Globus pallidus (tissue), 1 donor: ENCODE data around the gene SOX21.

Experiments used
- DNase-seq: peaks from one replicate; pipeline ENCODE4 v3.0.0-alpha.2; 2015; ENCODE audit warnings: low spot score

SOX21 gene

GRCh38 chr13:94709001-94709834, 3.1 kb downstream of the SOX21 start:
- DNase-seq = no peak

- DNase-seq = peak; percentile 62
Measured at GRCh38 chr13:94708031-94708859, 4.1 kb downstream of the SOX21 start.

GRCh38 chr13:94707400-94708021, 4.8 kb downstream of the SOX21 start:
- DNase-seq = no peak

GRCh38 chr13:94706843-94707399, 5.4 kb downstream of the SOX21 start:
- DNase-seq = peak; percentile 86

GRCh38 chr13:94706101-94706842, 6.1 kb downstream of the SOX21 start:
- DNase-seq = no peak

GRCh38 chr13:94705081-94706030, 7.0 kb downstream of the SOX21 start:
- DNase-seq = no peak

- DNase-seq = no peak
Measured at GRCh38 chr13:94704377-94705080, 7.8 kb downstream of the SOX21 start.

GRCh38 chr13:94703721-94704314, 8.5 kb downstream of the SOX21 start:
- DNase-seq = no peak

GRCh38 chr13:94703271-94703670, 9.1 kb downstream of the SOX21 start:
- DNase-seq = no peak

GRCh38 chr13:94702181-94703041, 9.9 kb downstream of the SOX21 start:
- DNase-seq = no peak

GRCh38 chr13:94701313-94702180, 10.8 kb downstream of the SOX21 start:
- no peak for DNase-seq

- DNase-seq = no peak
Measured at GRCh38 chr13:94700536-94700935, 11.8 kb downstream of the SOX21 start.

GRCh38 chr13:94700051-94700535, 12.3 kb downstream of the SOX21 start:
- no peak for DNase-seq

GRCh38 chr13:94696171-94696570, 16.2 kb downstream of the SOX21 start:
- DNase-seq = no peak

- DNase-seq = no peak
Measured at GRCh38 chr13:94692030-94692429, 20.3 kb downstream of the SOX21 start.

- DNase-seq = no peak
Measured at GRCh38 chr13:94683409-94683808, 28.9 kb downstream of the SOX21 start.

- DNase-seq = no peak
Measured at GRCh38 chr13:94682229-94682628, 30.1 kb downstream of the SOX21 start.
